Naive B cell (primary cell): Measurements from ENCODE around the gene PRKCE. TPM values are rescaled to one million over a fixed set of nuclear protein-coding genes. Genes with fewer than 3 reads are reported as not detected.
A peak's percentile ranks its signal among the peaks of the same experiment; 100 is the strongest.

Source experiments
- ATAC-seq, 2 donors: fragments of 150-1000 bp; cut with Tn5 transposase; 2 replicates each; pipeline ENCODE4 v1.10.0; 2021; ENCODE audit warnings: low read depth in 2 of 2, mild to moderate bottlenecking in 2 of 2, moderate library complexity in 2 of 2
- DNase-seq: peaks from one replicate; pipeline ENCODE4 v3.0.0; 2022
- H3K27ac Mint-ChIP-seq, 6 donors: one replicate each; pipeline ENCODE4 v1.8.0; 2020 to 2022; ENCODE audit warnings: mild to moderate bottlenecking in 6 of 6, mixed read lengths in 6 of 6, moderate library complexity in 5 of 6, inconsistent platforms in 2 of 6
- H3K27me3 Mint-ChIP-seq, 3 donors: one replicate each; pipeline ENCODE4 v1.8.0; 2021 to 2022; ENCODE audit warnings: mixed read lengths in 3 of 3, mild to moderate bottlenecking in 1 of 3
- H3K36me3 Mint-ChIP-seq, 2 donors: one replicate each; pipeline ENCODE4 v1.8.0; 2020 to 2022; ENCODE audit warnings: mixed read lengths in 2 of 2, inconsistent platforms in 1 of 2, mild to moderate bottlenecking in 1 of 2
- H3K4me1 Mint-ChIP-seq, 3 donors: one replicate each; pipeline ENCODE4 v1.8.0; 2020 to 2022; ENCODE audit warnings: mixed read lengths in 3 of 3, inconsistent platforms in 1 of 3, mild to moderate bottlenecking in 1 of 3, moderate library complexity in 1 of 3
- H3K4me3 Mint-ChIP-seq, 8 donors: one replicate each; pipeline ENCODE4 v1.8.0; 2020 to 2022; ENCODE audit warnings: mild to moderate bottlenecking in 8 of 8, mixed read lengths in 8 of 8, moderate library complexity in 8 of 8, inconsistent platforms in 2 of 8
- H3K9me3 Mint-ChIP-seq, 7 donors: one replicate each; pipeline ENCODE4 v1.8.0; 2020 to 2022; ENCODE audit warnings: mixed read lengths in 7 of 7, mild to moderate bottlenecking in 5 of 7, inconsistent platforms in 2 of 7, moderate library complexity in 1 of 7
- polyA plus RNA-seq, 6 donors: library from polyadenylated mRNA; unstranded; fragments of 300-500 nt; fragmentation: Illumina TruSeq; gene quantifications; one replicate each; pipeline ENCODE4 v1.2.3, GENCODE V29; 2021; ENCODE audit warnings: low read depth in 6 of 6

PRKCE gene
- polyA plus RNA-seq, 6 donors from 2014 or later = 14.8 to 33.3 (median 23.2) TPM

DNA sequence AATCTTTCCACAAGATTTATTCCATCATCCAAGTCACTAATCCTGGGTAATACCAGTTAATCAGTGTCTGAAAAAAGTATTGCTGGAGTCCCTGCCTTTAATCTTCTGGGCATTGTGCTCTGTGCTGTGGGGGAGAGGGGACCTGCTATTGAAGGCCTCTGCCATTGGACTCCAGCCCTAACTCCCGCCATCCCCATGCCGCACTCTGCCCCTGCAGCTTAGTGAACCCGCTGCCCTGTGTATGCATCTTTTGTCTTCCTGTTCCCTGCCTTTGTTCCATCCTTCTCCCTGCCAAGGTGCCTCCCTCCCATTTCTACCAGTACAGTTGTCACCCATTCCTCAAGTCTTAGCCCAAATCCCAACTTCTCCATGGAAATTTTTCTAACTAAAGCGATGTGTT, 532.0 kb downstream of the PRKCE start:
- DNase-seq (no peak), ATAC-seq (no peak)
- H3K27me3 Mint-ChIP-seq = no peaks in the 10 kb centered on the region
- no peak overlapping the region for H3K4me3 Mint-ChIP-seq
- H3K4me1 Mint-ChIP-seq = peaks cover 5 to 18% (median 11%) of the 10 kb centered on the region in 3 donors
- H3K27ac Mint-ChIP-seq = peak overlapping the region in 1 of 6 donors; percentile 28
- H3K36me3 Mint-ChIP-seq = peaks cover 30 to 42% of the 10 kb centered on the region in 2 donors
- H3K9me3 Mint-ChIP-seq = no peaks in the 10 kb centered on the region

- peak overlapping the region in 3 of 6 donors; percentile 23 to 62 (median 47) for H3K27ac Mint-ChIP-seq
Observed at GRCh38 chr2:46184794-46185583, 533.5 kb downstream of the PRKCE start.

GRCh38 chr2:46187112-46187618, 535.7 kb downstream of the PRKCE start:
- peaks cover 5 to 9% (median 9%) of the 10 kb centered on the region in 3 donors for H3K4me1 Mint-ChIP-seq
- no peaks in the 10 kb centered on the region for H3K27me3 Mint-ChIP-seq
- H3K4me3 Mint-ChIP-seq = peak overlapping the region in 2 of 8 donors; percentile 9 to 22
- ATAC-seq (no peak), DNase-seq (no peak)
- H3K27ac Mint-ChIP-seq = peak overlapping the region in 1 of 6 donors; percentile 74
- H3K36me3 Mint-ChIP-seq = peaks cover 29 to 33% of the 10 kb centered on the region in 2 donors
- H3K9me3 Mint-ChIP-seq = no peaks in the 10 kb centered on the region

More at GRCh38 chr2:46184794-46185583, 533.5 kb downstream of the PRKCE start:
- ATAC-seq (no peak), DNase-seq (no peak)
- Mint-ChIP-seq H3K27me3 (no peaks in the 10 kb centered on the region), H3K4me3 (no peak overlapping the region), H3K36me3 (peaks cover 33 to 37% of the 10 kb centered on the region in 2 donors), H3K9me3 (no peaks in the 10 kb centered on the region), H3K4me1 (peaks cover 5 to 11% (median 9%) of the 10 kb centered on the region in 3 donors)

DNA sequence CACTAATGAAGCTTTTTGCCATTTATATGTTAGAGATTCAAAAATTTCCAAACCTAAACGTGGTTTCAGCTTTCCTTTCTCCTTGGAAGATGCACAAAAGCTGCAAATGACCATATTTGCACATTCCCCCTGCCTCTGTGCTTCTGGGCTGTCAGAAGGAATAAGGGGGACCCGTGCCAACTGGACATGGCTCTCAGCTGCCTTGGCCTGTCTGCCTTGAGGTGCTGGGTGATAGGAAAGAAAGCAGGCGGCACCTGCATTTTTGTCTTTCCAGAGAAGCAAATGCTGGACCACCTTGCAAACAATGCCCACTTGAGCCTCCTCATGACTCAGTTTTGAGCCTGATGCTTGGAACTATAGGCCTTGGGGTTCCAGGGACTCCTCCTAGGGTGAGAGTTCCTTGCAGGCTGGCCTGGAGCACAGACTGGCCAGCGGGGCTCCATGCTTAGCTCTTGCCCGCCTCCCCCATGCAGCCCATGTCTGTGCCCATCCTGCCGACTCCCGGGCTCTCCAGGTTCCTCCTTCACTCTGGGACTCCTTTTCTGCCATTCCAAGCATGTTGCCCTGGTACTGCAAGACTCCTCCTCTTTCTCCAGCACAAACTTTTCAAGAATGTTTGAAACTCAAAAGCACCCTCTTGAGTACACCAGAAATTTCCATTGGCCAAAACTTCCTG, 536.7 kb downstream of the PRKCE start:
- Mint-ChIP-seq H3K36me3 (peaks cover 21 to 28% of the 10 kb centered on the region in 2 donors), H3K27ac (peak overlapping the region in 2 of 6 donors; percentile 20 to 28), H3K9me3 (no peaks in the 10 kb centered on the region), H3K4me3 (no peak overlapping the region), H3K27me3 (no peaks in the 10 kb centered on the region), H3K4me1 (peaks cover 4 to 9% (median 5%) of the 10 kb centered on the region in 3 donors)
- DNase-seq = no peak
- ATAC-seq = no peak

DNA sequence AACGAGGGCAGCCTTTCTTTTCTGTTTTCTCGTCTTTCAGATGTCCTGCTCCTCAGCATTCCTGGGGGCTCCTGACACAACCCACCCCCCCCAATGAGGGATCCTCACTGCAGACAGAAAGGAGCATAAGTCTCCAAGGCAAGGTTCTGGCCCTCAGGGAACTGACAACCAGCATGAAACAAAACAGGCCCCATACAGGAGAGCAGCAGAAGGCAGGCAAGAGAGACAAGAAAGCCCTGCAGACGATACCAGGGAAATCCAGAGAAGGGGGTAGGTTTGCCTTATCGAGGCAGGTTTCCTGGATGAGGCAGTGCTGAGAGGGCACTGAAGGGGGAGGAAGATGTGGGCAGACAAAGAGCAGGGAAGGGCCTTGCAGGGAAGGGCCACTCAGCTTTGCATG, 541.9 kb downstream of the PRKCE start:
- Mint-ChIP-seq H3K36me3 (peaks cover 0 to 3% of the 10 kb centered on the region in 2 donors), H3K4me3 (peak overlapping the region in 1 of 8 donors; percentile 19), H3K27me3 (no peaks in the 10 kb centered on the region), H3K27ac (peak overlapping the region in 1 of 6 donors; percentile 41), H3K4me1 (no peaks in the 10 kb centered on the region), H3K9me3 (no peaks in the 10 kb centered on the region)
- DNase-seq (no peak), ATAC-seq (no peak)

DNA sequence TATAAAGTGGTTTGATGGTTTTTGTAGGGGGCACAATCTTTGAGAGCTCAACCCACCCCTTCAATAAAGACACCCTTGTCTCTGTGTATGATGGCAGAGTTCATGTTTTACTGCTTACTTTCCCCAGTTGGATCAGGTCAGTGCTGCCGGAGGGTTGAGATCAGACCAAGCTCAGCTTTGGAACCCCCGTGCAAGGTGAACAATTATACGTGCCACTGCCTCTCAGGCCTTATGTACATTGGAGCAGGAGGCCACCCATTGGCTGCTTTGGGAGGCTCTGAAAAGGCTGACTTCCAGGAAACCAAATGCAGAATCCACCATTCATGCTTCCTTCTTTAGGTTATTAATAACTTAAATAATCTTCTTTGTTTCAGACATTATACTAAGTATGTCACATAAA, 542.4 kb downstream of the PRKCE start:
- ATAC-seq (no peak), DNase-seq (no peak)
- Mint-ChIP-seq H3K36me3 (peaks cover 0 to 3% of the 10 kb centered on the region in 2 donors), H3K27me3 (no peaks in the 10 kb centered on the region), H3K4me1 (no peaks in the 10 kb centered on the region), H3K27ac (no peak overlapping the region), H3K9me3 (no peaks in the 10 kb centered on the region), H3K4me3 (no peak overlapping the region)

DNA sequence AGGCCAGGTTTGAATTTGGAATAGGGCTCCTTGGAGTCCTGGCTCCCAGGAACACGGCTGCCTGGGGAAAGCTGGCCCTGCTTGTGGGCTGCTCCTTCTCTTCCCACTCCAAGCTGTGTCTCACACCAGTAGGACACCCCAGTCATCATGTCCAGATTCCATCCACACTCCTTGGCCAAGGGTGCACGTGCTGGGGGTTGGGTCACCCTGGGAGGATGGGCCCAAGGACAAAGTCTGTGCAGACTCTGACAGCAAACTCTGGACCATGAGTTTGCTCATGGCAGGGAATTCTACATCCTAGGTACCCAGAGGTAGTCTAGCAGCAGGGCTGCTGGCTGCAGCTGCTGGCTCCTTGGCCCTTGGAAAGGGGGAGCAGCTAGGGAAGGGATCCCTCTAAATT, 543.4 kb downstream of the PRKCE start:
- no peaks in the 10 kb centered on the region for H3K9me3 Mint-ChIP-seq
- no peaks in the 10 kb centered on the region for H3K36me3 Mint-ChIP-seq

GRCh38 chr2:46195819-46196218, 544.3 kb downstream of the PRKCE start:
- no peaks in the 10 kb centered on the region for H3K27me3 Mint-ChIP-seq
- no peak for DNase-seq
- peaks cover under 1 to 7% (median 4%) of the 10 kb centered on the region in 3 donors for H3K4me1 Mint-ChIP-seq
- H3K27ac Mint-ChIP-seq = no peak overlapping the region
- H3K4me3 Mint-ChIP-seq = no peak overlapping the region
- no peak for ATAC-seq
- no peaks in the 10 kb centered on the region for H3K9me3 Mint-ChIP-seq
- no peaks in the 10 kb centered on the region for H3K36me3 Mint-ChIP-seq

More for the DNA sequence above, 543.4 kb downstream of the PRKCE start:
- H3K27me3 Mint-ChIP-seq = no peaks in the 10 kb centered on the region
- H3K4me3 Mint-ChIP-seq = peak overlapping the region in 1 of 8 donors; percentile 12
- ATAC-seq = no peak
- peaks cover 0 to under 1% (median 0%) of the 10 kb centered on the region in 3 donors for H3K4me1 Mint-ChIP-seq
- DNase-seq = no peak
- H3K27ac Mint-ChIP-seq = no peak overlapping the region

DNA sequence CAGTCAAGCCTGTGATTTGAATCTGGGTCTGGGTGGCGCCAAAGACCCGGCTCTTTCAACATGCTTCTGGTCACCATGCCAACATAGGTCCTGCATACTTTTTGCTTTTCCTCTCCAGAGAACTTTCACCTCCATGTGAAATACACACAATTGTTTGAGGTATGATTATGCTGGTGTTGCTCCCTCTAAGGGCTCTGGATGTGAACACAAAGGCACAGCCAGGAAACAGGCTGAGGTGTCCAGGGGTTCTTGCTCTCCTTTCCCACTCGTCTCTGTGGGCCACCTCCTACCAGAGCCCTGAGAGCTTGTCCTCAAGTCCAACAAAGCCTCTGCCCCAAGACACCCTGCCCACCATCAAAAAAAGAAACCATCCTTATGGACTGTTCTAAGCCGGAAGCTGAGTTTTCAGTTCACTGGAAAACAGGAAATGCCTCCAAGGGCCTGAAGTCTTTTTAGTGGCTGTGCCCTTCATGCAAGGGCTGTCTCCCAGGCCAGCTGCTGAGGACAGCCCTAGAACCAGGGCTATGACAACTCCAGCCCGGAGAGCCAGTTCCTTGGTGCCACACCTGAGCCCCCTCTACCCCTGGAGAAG, 545.5 kb downstream of the PRKCE start:
- H3K4me3 Mint-ChIP-seq = no peak overlapping the region
- DNase-seq = no peak
- no peaks in the 10 kb centered on the region for H3K36me3 Mint-ChIP-seq
- no peaks in the 10 kb centered on the region for H3K27me3 Mint-ChIP-seq
- H3K4me1 Mint-ChIP-seq = peaks cover 4 to 7% (median 5%) of the 10 kb centered on the region in 3 donors
- H3K27ac Mint-ChIP-seq = no peak overlapping the region
- no peak for ATAC-seq
- H3K9me3 Mint-ChIP-seq = peaks cover 0 to 2% (median 0%) of the 10 kb centered on the region in 7 donors

GRCh38 chr2:46197672-46198071, 546.2 kb downstream of the PRKCE start:
- Mint-ChIP-seq H3K27ac (peak overlapping the region in 1 of 6 donors; percentile 25), H3K4me1 (peaks cover 4 to 7% (median 5%) of the 10 kb centered on the region in 3 donors), H3K9me3 (peaks cover 0 to 2% (median 0%) of the 10 kb centered on the region in 7 donors), H3K27me3 (no peaks in the 10 kb centered on the region), H3K36me3 (no peaks in the 10 kb centered on the region), H3K4me3 (no peak overlapping the region)
- ATAC-seq (no peak), DNase-seq (no peak)

DNA sequence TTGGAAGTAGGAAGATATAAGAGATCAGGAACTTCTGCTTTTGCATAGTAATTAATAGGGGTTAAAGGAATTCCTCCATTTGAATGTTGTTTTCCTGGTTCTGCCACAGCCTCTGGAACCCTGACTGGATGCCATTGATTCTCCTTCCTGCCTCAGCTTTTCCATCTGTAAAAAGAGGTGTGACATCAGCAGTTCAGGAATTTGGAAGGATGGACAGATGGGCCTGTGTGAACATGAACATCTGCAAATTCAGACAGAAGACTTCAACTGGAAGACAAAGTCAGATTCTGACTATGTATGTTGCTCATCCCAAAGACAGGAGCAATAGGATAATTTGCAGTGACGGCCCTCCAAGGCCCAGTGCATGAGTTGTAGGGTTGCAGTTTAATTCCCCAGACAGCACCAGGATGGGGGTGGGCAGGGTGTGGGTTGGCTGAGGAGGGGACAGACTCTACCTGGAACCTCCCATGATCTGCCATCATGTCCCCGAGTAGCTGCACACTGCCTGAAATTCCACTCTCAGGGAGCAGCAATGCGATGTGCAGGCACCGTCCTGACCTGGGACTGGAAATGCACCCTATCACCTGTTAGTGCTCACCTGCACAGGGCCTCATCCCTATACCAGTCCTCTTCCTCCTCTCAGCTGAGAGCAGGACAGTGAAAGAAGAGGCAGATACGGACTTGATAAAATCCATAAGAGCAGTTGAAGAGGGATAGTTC, 546.8 kb downstream of the PRKCE start:
- ATAC-seq = no peak
- Mint-ChIP-seq H3K4me3 (no peak overlapping the region), H3K27me3 (no peaks in the 10 kb centered on the region), H3K27ac (peak overlapping the region in 1 of 6 donors; percentile 90), H3K9me3 (peaks cover 0 to 2% (median 0%) of the 10 kb centered on the region in 7 donors), H3K36me3 (no peaks in the 10 kb centered on the region), H3K4me1 (peaks cover 4 to 7% (median 5%) of the 10 kb centered on the region in 3 donors)
- DNase-seq = no peak

GRCh38 chr2:46198966-46199365, 547.5 kb downstream of the PRKCE start:
- ATAC-seq (no peak), DNase-seq (no peak)
- no peaks in the 10 kb centered on the region for H3K27me3 Mint-ChIP-seq
- peaks cover 4 to 7% (median 5%) of the 10 kb centered on the region in 3 donors for H3K4me1 Mint-ChIP-seq
- H3K9me3 Mint-ChIP-seq = peaks cover 0 to 2% (median 0%) of the 10 kb centered on the region in 7 donors
- H3K36me3 Mint-ChIP-seq = no peaks in the 10 kb centered on the region
- H3K4me3 Mint-ChIP-seq = no peak overlapping the region
- no peak overlapping the region for H3K27ac Mint-ChIP-seq
